GM21786 (cell line): ENCODE measurements around the gene ATP6V0E2.
"Not testable (repeated sequence)": the region's sequence is repeated elsewhere in the genome, so short reads cannot be mapped to it uniquely, and the experiment has no call there.

Source experiments
- ATAC-seq: cut with Tn5 transposase; IDR thresholded peaks from one replicate; pipeline ENCODE4 v1.9.1; 2021; ENCODE audit not compliant: unreplicated experiment

The ATP6V0E2 gene

DNA sequence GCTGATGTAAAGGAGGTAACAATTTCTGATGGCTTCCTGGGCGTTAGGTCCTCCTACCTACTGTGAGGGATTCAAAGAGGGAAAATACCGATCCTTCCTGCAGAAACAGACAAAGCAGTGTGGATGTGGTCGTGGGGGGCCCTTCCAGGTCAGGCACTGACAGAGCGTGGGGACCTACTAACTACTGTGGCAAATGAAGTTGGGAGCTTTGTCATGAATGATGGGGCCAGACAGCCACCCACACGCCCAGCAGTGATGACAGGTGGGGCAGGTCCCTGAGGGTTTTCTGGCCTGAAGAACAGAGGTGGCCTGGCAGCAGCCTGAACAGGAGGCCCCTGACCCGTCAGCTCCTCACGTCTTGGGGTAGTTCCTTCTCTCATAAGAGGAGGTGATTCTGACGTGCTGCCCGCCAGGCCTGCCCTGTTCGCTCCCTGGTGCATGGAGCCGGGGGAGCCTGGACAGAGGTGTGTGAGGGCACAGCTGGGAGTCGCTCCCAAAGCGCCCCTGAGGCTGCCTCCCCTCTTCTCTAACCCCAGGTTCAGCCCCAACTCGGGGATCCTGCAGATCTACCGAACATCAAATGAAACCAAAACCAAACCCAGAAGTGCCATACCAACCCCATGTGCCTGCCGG, 4.2 kb downstream of the ATP6V0E2 start:
- ATAC-seq: no peak

DNA sequence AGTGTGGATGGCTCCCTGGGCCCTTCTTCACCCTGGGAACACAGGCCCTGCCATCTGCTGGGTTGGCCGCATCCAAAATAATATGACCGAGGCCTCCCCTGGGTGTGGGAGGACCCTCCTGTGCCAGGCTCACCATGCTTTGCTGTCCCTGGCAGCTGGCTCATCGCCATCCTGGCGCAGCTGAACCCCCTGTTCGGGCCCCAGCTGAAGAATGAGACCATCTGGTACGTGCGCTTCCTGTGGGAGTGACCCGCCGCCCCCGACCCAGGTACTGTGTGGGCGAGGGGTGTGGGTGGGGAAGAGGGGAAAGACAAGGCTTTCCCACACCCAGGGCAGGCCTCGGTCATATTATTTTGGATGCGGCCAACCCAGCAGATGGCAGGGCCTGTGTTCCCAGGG, 4.8 kb downstream of the ATP6V0E2 start:
- no peak for ATAC-seq

DNA sequence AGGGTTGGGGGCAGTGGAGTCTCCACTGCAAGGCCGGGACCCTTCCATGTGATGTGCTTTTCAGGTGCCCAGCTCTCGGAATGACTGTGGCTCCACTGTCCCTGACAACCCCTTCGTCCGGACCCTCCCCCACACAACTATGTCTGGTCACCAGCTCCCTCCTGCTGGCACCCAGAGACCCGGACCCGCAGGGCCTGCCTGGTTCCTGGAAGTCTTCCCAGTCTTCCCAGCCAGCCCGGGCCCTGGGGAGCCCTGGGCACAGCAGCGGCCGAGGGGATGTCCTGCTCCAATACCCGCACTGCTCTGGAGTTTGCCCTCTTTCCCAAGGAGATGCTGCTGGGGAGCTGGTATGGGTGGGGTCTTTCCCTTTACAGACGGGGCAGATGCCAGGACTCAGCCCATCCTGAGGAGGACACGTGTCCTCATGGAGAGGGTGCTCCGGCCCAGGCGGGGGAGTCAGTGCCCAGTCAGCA, 5.5 kb downstream of the ATP6V0E2 start:
- no peak for ATAC-seq

DNA sequence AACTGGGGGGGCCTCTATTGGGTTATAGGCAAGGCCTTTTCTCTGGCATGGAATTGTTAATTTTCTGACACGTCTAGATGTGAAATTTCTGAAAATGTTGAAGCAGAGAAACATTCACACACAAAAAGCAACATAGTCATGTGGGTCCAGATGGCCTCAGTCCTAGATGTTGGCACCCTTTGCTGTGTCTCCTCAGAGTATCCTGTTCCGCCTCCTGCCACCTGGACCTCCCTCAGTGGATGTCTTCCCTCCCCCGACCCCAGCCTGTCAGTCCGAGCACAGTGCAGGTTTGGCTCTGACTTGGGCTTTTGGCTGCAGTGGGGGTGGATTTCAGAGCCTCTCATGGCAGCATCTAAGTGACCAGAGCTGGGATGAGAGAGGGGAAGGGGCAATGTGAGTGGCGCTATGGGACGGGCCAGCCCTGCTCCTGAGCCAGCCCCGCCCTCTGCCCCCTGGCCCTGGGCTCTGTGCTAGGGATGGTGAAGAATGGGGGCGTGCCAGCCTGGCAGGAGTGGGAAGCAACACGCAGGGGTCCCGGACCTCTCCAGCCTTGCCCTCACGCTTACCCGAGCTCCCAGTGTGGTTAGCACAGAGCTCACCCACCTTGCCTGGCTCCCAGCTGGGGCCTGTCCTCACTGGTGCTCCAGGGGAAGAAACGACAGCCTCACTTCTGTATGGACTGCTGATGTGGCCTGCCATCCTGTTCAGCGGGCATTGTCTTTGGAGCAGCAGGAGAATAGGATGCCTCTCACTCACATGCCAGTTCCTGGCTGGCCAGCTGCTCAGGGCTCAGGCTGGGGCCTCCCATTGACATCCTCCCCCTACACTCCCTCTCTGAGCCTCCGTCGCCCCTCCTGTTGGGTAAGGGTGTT, 6.2 kb downstream of the ATP6V0E2 start:
- no peak for ATAC-seq

DNA sequence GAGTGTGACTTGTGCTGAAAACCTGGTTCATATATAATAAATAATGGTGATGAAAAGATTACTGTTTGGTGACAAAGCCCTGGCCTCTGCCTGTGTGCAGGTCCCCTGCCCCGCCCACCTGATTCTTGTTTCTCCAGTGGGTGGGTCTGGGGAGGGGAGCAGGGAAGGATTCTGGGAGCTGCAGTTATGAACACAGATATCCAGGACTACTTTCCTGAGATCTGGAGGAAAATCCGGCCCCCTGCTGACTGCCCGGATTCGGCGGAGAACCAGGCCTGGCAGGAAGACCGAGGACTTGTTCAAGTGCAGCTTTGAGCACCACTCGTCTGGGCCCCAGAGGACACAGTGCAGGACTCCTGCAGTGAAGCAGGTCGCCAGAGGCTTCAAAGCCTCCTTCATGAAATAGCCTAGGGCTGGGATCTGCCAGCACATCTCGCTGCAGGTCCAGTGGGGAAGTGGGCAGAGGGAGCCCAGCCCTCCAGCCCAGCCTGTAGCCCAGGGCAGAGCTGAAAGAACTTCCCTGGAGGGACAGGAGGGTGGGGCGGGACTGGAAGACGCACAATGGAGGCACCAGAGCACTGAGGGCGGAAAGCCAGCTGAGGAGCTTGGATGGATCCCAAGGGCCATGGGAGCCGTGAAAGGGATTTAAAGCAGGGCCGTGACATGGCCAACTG, 7.0 kb downstream of the ATP6V0E2 start:
- ATAC-seq: no peak

DNA sequence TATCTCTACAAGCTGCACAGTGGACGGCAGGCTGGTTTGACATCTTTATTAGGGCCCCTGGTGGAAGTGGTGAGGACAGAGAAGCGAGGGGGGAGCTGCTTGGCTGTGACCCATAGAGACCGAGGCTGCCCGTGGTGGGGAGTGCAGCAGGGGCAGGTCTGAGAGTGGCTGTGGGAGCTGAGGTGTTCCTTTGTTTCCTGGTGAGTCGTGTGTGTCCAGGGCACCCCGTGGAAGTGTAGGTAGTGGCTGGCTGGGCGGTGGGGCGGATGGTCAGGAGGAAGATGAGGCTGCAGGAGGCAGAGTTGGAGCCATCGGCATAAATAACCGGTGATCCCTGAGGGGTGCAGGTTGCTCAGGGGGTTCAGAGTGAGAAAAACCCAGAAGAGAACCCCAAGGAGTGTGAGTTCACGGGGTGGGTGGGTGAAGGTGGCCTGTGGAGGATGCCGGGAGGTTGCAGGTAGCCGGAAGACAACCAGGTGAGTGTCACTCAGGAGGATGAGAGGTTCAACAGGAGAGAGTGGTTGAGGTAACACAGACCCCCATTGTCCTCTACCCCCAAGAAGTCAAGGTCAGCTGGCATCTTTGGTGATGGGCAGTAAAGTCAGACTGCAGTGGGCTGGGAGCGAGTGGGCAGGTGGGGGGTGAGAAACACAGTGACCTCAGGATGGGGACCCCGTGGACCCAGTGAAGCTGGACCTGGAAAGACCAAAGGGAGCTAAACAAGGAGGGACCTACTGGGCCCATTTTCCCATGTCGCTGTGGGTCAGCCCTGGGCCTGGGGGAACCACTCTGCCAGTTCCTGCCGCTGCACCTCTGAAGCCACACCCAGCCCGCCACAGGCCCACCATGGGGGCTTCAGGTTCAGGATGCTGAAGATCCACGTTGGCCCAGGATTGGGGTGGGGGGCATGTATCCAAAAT, 7.8 kb downstream of the ATP6V0E2 start:
- ATAC-seq: no peak

DNA sequence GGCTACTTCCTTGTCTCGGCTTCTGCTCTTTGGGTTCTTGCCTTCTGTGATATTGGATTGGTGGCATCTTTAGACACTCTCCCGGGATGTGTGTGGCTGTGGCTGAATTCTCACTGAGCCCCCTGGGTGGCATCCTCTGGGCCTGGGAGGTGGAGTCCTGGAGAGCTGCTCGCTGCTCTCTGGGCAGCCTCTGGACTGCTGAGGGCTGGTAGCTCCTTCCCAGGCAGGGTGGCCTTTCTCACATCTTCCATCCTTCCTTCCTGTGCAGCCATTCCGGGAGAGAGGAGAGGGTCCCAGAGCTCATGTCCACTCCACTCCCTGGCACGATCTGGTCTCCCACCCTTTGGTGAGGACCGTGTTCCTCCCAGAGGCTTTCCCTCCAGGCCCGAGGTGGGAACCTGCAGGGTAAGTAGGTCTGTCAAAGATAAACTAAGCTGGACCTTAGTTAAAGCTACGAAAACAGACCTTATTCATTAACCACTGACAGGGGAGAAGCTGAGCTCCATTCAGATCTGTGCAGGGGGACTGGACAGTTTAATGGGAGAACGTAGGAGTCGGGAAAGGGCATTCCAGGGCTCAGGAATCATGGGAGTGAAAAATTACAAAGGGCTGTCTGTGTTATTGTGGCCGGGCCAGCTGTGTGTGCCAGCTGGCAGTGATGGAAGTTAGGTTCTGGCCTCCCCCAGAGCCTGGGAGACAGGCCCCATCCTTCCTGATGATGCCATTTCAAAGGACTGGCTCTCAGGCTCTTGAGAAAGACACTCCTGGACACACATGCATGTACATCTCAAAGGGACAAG, 8.7 kb downstream of the ATP6V0E2 start:
- no peak for ATAC-seq

DNA sequence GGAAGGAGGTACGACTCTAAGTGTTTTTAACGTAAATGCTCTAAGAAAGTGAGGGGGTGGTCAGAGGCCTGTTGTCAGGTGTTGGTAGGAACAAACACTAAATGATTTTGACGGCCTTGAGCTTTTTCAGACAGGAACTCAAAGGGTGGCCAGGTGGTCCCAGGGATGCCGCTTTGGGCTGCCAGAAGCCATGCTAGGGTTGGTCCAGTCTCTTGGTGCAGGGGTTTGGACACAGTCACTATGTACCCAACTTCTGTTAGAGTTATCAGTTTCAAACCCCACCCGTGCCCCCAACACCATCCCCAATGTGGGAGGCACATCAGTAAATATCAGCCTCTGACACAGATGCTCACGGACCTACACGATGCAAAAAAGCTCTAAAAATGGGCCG, 9.3 kb downstream of the ATP6V0E2 start:
- ATAC-seq: no peak

DNA sequence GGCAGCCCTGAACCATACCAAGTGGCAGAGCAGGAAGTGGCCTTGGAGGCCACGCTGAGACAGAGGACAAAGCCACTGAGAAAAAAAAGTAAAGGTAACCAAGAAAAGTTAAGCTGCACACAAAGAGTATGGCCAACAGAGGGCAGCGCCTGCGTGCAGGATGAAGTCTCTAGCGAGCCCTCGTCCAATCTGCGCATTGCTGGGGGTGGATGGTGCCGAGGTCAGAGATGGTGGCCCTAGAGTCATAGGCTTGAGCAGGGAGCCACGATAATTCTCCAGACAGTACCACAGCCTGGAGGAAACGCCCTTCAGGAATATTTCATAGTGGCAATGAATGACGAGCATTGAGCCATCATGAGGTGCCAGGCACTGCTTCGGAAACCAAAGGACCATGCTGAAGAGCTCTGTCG, 9.7 kb downstream of the ATP6V0E2 start:
- peak; percentile 67 for ATAC-seq

DNA sequence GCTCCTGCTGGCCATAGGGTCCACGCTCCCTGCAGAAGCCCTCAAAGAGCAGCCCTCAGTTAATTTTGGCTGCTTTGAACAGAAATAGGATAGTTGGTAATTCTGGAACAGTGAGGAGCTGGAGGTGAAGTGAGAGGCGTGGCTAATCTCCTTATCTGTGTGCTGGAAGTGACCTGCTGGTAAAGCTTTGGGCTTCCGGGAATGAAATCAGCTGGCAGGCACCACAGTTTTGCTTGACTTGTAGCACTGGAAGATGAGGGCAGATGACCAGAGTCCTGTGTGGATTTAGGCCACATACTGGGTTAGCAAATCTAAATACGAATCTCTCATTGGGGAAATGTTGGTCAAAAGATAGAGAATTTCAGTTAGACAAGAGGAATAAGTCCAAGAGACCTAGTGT, 10.2 kb downstream of the ATP6V0E2 start:
- ATAC-seq: no peak

DNA sequence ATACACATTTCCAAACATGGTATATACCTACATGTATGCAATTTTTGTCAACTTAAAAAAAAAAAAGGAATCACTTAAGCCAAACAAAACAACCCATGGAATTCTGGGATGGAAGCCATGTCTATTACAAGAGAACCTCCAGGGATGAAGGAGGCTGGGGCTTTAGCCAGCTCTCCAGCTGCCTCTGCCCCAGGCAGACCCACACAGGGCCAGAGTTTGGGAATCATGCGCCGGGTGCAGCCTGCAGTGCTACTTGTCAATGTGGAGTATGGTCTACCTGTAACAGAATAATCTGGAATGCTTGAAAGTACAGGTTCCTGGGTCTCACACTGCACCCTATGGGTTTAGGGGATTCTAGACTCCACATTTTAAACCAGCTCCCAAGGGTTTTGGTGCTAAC, 10.8 kb downstream of the ATP6V0E2 start:
- no peak for ATAC-seq

DNA sequence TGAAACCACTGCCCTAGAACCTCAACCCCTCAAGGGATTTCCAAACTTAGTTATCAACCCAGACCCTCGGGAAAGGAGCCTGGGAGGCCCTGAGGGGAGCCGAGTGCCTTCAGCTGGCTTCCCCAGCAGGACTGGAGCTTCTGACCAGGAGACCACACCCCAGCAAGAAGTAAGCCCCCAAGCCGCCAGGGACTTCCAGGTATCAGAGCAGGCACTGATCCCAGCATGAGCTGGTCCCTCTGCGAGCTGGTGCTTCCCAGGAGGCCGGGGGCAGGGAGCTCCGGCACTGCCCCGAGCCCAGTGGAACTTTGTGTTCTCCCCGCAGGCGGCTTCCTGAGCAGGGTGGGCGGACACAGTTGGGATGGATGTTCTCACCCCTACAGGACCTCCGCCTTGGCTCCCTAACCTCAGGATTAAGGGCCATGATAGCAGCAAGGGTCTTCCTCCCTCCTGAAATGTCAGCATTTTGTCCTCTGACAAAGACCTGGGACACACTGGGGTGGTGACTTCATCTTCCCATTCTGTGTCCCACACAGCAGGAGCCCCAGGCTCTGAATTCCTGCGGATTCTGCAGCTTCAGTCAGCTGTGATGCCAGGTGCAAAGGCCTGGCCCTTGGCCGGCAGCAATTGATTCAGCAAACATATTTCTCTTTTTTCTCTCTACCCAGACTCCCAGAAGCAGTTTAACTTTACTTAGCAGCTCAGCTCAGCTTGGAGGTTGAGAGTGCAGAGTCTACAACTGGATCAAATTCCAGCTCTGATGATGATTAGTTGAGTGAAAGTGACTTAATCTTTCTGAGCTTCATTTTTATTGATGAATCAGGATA, 11.6 kb downstream of the ATP6V0E2 start:
- ATAC-seq: no peak

DNA sequence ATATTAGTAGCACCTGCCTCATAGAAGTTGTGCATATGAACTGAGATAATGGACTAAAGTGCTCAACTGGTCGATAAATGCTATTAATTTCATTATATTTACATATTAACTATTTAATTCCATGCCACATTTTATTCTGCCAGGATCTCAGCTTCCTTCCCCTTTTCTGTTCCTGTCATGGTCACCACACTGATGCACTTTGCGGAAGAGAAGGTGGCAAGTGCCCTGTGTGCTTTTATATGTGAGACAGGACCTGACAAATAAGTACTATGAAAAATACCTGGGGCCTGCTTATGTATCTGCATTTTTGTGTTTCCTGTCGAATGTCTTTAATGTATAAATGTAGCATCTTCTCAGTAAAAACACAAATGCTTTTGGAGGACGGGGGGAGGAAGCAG, 12.2 kb downstream of the ATP6V0E2 start:
- ATAC-seq: no peak

DNA sequence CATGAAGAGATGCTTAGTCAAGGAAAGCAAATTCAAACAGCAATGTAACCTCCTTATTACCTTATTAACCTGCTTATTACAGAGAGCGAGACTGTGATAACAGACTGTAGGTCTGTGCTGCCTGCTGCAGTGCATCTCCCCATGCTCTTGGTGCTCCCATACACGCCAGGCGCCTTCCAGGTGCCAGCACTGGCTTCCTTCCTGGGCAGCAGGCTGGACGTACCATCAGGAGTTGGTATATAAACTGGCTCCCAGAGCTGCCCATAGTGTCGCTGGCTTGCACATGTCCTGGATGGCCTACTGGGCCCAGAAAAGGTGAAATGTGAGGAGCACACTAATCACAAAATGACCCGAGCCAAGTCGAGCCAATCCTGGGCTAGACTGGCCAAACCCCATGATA, 13.5 kb downstream of the ATP6V0E2 start:
- ATAC-seq: no peak

DNA sequence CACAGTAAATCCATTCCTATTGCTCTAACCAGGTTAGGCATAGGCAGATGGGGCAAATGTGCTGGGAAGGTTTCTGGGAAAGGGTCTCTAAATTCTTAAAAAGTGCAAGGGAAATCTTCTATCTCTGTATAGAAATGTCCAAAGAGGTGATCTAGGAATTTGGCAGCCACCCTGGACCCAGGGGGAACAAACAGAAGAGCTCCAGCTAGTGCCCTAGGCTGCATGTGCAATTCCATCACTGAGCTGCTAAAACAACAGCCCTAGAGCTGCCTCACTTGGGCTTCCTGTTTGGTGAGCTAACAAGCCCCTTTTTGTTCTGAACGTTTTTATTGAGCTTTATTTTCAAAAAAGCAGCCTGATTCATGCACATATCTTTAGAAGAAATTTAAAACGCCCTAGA, 16.9 kb downstream of the ATP6V0E2 start:
- ATAC-seq: not testable (repeated sequence)

DNA sequence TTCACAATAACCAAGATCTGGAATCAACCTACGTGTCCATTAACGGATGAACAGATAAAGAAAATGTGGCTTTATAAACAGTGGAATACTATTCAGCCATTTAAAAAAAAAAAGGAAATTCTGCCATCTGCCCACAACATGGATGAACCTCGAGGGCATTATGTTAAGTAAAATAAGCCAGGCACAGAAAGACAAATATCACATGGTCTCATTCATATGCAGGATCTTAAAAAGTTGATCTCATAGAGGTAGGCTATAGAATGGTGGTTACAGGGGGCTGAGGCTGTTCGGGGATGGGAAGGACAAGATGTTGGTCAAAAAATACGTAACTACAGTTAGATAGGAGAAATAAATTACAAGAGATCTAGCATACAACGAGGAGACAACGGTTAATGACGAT, 21.2 kb downstream of the ATP6V0E2 start:
- ATAC-seq: not testable (repeated sequence)

DNA sequence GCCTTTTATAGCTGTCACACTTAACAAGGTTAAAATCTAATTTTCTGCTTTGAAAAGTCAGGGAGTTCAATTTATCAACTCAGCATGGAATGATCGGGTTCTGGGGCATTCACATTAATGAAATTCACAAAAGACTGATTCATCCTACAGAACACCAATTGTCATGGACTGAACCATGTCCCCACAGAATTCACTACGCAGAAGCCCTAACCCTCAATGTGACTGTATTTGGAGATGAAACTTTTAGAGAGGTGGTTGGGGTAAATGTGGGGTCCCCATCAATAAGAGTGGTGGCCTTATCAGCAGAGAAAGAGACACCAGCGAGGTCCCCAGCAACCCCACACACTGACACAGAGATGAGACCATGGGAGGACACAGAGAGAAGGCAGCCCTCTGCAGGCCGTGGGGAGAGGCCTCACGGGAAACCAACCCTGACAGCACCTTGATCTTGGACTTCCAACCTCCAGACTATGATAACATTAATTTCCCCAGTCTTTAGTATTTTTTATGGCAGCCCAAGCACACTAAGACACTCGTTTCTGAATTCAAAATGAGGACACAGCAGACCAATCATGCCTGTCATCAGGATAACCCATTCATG, 34.1 kb downstream of the ATP6V0E2 start:
- not testable (repeated sequence) for ATAC-seq

DNA sequence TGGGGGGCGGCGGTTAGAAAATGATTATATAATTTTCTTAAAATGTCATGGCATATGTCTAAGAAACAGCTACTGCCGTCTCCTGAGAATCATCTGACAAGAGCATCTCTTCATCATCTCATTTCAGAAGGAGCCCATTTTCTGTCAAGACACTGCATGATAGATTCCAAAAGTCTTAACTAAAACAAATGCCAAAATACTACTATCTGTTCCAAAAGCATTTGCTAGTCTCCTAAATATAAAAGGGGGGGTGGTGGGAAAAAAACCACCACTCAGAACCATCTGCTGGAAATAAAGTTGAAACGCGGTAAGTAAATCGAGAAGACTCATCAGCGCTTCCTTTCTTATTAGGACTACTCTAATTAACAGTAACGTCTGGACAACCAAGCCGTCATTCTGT, 36.5 kb downstream of the ATP6V0E2 start:
- ATAC-seq: not testable (repeated sequence)

DNA sequence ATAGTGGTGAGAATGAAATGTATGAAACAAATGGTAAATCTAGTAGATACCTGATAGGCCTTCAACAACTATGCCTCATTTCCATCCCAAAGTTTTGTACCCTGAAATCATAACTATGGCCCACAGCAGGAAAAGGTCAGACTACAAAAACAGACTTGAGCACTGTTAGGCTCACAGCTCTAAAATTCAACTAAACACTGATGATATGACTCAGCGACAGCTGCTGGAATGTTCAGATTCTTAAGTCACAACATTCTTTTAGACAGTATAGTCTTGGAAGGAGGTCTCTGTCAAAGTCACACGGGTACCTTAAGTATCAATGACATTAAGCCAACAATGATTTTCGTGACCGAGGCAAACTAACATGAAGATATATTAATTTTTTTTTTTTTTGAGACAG, 38.4 kb downstream of the ATP6V0E2 start:
- ATAC-seq: not testable (repeated sequence)
